T-cell (primary cell): ENCODE results near the gene CNGB1. TPM values are rescaled to one million over a fixed set of nuclear protein-coding genes. Genes with fewer than 3 reads are reported as not detected.

Source experiments
- ATAC-seq, 4 experiments: fragments of 200-7000 bp in 3 of 4; fragments of 150-1000 bp in 1 of 4; cut with Tn5 transposase; replicated peaks in 1 of 4; 1 replicate in 3 of 4; 2 replicates in 1 of 4; pipeline ENCODE4 v1.10.0; 2021; ENCODE audit warnings: moderate library complexity in 3 of 4, mild to moderate bottlenecking in 2 of 4, moderate number of reproducible peaks in 1 of 4
- CTCF ChIA-PET, 2 donors: fragments of 300-600 bp; sonication (Branson Sonifier 250); formaldehyde crosslinking; loops; one replicate each; lab custom pipeline; 2022; ENCODE audit warnings: antibody characterized with exemption in 2 of 2; lab: Charles Lee
- POLR2A ChIA-PET, 2 donors: fragments of 300-600 bp; sonication (Branson Sonifier 250); formaldehyde crosslinking; loops; one replicate each; lab custom pipeline; 2022; ENCODE audit warnings: antibody characterized with exemption in 2 of 2; lab: Charles Lee
- DNase-seq, 35 experiments: peaks; one replicate each; pipeline versions ENCODE4 v3.0.0 to v3.0.0-alpha.2; 2013 to 2023
- H3K27ac ChIP-seq: one replicate; pipeline ENCODE4 v1.5.1; 2013; ENCODE audit warnings: low read length
- H3K27me3 ChIP-seq, 2 experiments: replicated peaks in 1 of 2; 1 replicate in 1 of 2; 2 replicates in 1 of 2; pipeline versions ENCODE4 v1.6.1 to v1.7.0; 2013; ENCODE audit warnings: low read length in 1 of 2, mixed read lengths in 1 of 2; ENCODE audit not compliant: control insufficient read depth in 2 of 2, insufficient read depth in 2 of 2; ENCODE audit errors: extremely low read depth in 1 of 2
- H3K36me3 ChIP-seq, 2 donors: 1 replicate in 1 of 2; 2 replicates in 1 of 2; pipeline versions ENCODE4 v1.6.1 to v1.7.0; 2013; ENCODE audit warnings: low read length in 1 of 2; ENCODE audit not compliant: control insufficient read depth in 2 of 2, insufficient read depth in 1 of 2; ENCODE audit errors: extremely low read depth in 1 of 2
- H3K4me1 ChIP-seq, 2 experiments: 1 replicate in 1 of 2; 2 replicates in 1 of 2; pipeline versions ENCODE4 v1.6.1 to v1.7.0; 2013; ENCODE audit warnings: low read length in 2 of 2, mixed read lengths in 1 of 2; ENCODE audit not compliant: insufficient read depth in 2 of 2, control insufficient read depth in 1 of 2; ENCODE audit errors: extremely low read depth in 1 of 2
- H3K4me3 ChIP-seq, 2 donors: 1 replicate in 1 of 2; 2 replicates in 1 of 2; pipeline versions ENCODE4 v1.5.1 to v1.7.0; 2013; ENCODE audit warnings: mild to moderate bottlenecking in 2 of 2, low read length in 1 of 2, moderate library complexity in 1 of 2; ENCODE audit not compliant: control insufficient read depth in 1 of 2; ENCODE audit errors: extremely low read depth in 1 of 2
- H3K9me3 ChIP-seq: 2 replicates; pipeline ENCODE4 v1.7.0; 2013
- H3K27ac Mint-ChIP-seq, 2 donors: one replicate each; pipeline ENCODE4 v1.8.0; 2020 to 2021; ENCODE audit warnings: mild to moderate bottlenecking in 2 of 2, mixed read lengths in 2 of 2
- H3K27me3 Mint-ChIP-seq, 2 donors: one replicate each; pipeline ENCODE4 v1.8.0; 2021 to 2022; ENCODE audit warnings: mixed read lengths in 2 of 2
- H3K36me3 Mint-ChIP-seq: one replicate; pipeline ENCODE4 v1.8.0; 2021; ENCODE audit warnings: mixed read lengths
- H3K4me1 Mint-ChIP-seq, 3 donors: one replicate each; pipeline ENCODE4 v1.8.0; 2020 to 2022; ENCODE audit warnings: mixed read lengths in 3 of 3, mild to moderate bottlenecking in 1 of 3
- H3K4me3 Mint-ChIP-seq, 3 donors: one replicate each; pipeline ENCODE4 v1.8.0; 2020 to 2022; ENCODE audit warnings: mild to moderate bottlenecking in 3 of 3, mixed read lengths in 3 of 3, moderate library complexity in 3 of 3
- H3K9me3 Mint-ChIP-seq, 3 donors: one replicate each; pipeline ENCODE4 v1.8.0; 2020 to 2022; ENCODE audit warnings: mixed read lengths in 3 of 3
- WGBS: methylation state at CpG from one replicate; pipeline ENCODE4 v1.1.5; 2013; ENCODE audit warnings: missing lambda C conversion rate; ENCODE audit not compliant: insufficient coverage; 5-methylcytosine and 5-hydroxymethylcytosine counted together
- total RNA-seq, 35 experiments: library from RNA in 6 of 35; stranded (reverse) in 6 of 35; fragments of 120-200 nt in 1 of 35; gene quantifications; one replicate each; pipeline versions ENCODE4 v1.2.1 to v1.2.4 and lab custom pipeline; 2013 to 2026

Gene CNGB1
- total RNA-seq, 5 donors from 2014 or later (not counting 1 experiment from before 2014, with no cell fraction given): not detected

DNA sequence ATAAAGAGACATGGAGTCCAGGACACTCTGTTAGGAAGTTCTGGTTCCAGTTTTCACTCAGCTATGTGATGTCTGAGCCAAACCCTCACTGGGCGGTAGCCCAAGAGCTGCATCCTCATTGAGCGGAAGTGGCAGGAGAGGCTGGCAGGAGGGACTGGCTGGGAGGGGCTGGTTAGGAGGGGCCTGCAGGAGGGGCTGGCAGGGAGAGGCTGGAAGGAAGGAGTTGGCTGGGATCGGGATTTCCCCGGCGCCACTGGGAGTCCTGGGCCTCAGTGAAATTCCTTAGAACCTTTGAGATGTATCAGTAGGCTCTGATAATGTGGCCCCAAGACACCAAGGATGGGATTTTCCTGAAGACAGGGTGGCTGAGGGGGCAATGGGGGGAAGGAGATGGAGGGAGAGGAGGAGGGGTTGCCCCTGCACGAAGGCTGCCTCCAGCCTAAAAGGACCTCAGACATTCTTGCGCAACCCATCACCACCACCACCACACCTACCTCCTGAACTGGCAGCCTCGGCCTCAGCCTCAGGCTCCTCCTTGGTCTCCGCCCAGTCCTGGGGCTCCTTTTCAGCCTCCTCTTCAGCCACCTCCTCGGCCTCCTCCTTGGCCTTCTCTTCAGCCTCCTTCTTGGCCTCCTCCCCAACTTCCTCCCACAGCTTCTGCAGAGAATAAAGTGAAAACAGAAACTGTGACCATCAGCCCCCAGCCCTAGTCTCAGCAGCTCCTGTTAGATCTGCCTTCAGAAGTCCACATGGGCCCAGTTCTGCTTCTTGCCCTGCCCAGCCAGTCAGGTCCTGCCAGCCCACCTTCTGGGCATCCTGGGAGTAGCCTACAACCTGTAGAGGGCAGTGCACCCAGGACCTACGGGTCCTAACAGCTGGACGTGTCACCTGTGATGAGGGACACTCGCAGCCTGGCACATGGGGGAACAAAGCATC, 31.7 kb downstream of the CNGB1 start:
- no peak for DNase-seq
- no peak overlapping the region for H3K27ac ChIP-seq
- H3K9me3 Mint-ChIP-seq: no peaks in the 10 kb centered on the region
- H3K4me3 ChIP-seq: no peak overlapping the region
- no peaks in the 10 kb centered on the region for H3K36me3 Mint-ChIP-seq
- ChIA-PET POLR2A (no interaction called here), CTCF (no interaction called here)
- no peaks in the 10 kb centered on the region for H3K4me1 ChIP-seq
- H3K4me1 Mint-ChIP-seq: no peaks in the 10 kb centered on the region
- H3K4me3 Mint-ChIP-seq: no peak overlapping the region
- no peak for ATAC-seq
- no peak overlapping the region for H3K27ac Mint-ChIP-seq
- peaks cover 12 to 14% of the 10 kb centered on the region in 2 donors for H3K27me3 Mint-ChIP-seq
- peaks cover 0 to 35% of the 10 kb centered on the region in 2 experiments for H3K27me3 ChIP-seq
- 82% methylated on average over 12 of the region's 13 CpGs for WGBS
- H3K36me3 ChIP-seq: no peaks in the 10 kb centered on the region
- H3K9me3 ChIP-seq: no peaks in the 10 kb centered on the region

DNA sequence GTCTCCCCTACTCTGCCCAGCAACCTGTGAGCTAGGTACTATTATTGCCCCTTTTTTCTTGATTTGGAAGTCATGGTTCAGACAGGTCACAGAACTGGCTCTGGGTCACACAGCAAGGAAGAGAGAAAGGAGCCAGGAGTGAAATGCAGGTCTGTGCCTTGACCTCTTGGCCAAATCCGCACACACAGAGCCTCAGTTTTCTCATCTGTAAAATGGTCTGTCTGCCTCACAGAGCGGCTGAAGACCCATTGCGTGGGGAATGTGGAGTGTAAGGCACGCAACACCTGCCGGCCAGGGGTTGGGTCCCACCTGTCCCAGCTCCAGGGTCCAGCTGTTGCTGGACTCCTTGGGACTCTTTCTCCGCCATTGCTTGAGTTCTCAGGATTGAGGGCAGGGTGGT, 32.4 kb downstream of the CNGB1 start:
- no peaks in the 10 kb centered on the region for H3K4me1 Mint-ChIP-seq
- no peaks in the 10 kb centered on the region for H3K9me3 ChIP-seq
- ChIA-PET CTCF (no interaction called here), POLR2A (no interaction called here)
- no peaks in the 10 kb centered on the region for H3K9me3 Mint-ChIP-seq
- no peak overlapping the region for H3K27ac ChIP-seq
- no peak overlapping the region for H3K4me3 Mint-ChIP-seq
- ATAC-seq (no peak), DNase-seq (no peak)
- 96% methylated on average over 6 of the region's 6 CpGs for WGBS
- H3K27me3 Mint-ChIP-seq: peaks cover 12 to 14% of the 10 kb centered on the region in 2 donors
- no peaks in the 10 kb centered on the region for H3K36me3 ChIP-seq
- peaks cover 0 to 35% of the 10 kb centered on the region in 2 experiments for H3K27me3 ChIP-seq
- H3K4me3 ChIP-seq: no peak overlapping the region
- H3K36me3 Mint-ChIP-seq: no peaks in the 10 kb centered on the region
- no peaks in the 10 kb centered on the region for H3K4me1 ChIP-seq
- H3K27ac Mint-ChIP-seq: no peak overlapping the region

DNA sequence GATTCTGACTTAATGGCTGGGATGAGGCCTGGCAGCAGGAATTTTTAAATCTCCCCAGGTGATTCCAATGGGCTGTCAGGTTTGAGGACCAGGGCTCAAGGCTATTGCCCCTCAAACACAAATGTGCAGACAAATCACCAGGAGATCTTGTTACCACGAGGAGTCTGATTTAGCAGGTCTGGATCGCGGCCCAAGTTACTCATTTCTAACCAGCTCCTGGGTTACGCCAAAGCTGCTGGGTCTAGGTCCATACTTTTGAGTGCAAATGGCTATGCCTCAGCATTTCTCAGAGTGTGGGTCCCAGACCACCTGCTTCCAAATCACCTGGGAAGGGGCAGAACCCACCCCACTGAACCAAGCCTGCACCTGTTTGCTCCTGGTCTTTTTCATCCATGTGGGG, 33.1 kb downstream of the CNGB1 start:
- H3K36me3 ChIP-seq: no peaks in the 10 kb centered on the region
- H3K27ac ChIP-seq: no peak overlapping the region
- H3K4me1 ChIP-seq: no peaks in the 10 kb centered on the region
- 69% methylated on average over 4 of the region's 4 CpGs for WGBS
- CTCF ChIA-PET: no interaction called here
- H3K27me3 ChIP-seq: peaks cover 0 to 35% of the 10 kb centered on the region in 2 experiments
- H3K4me3 Mint-ChIP-seq: no peak overlapping the region
- POLR2A ChIA-PET: no interaction called here
- no peak overlapping the region for H3K4me3 ChIP-seq
- H3K4me1 Mint-ChIP-seq: no peaks in the 10 kb centered on the region
- DNase-seq (no peak), ATAC-seq (no peak)
- H3K9me3 ChIP-seq: no peaks in the 10 kb centered on the region
- H3K27me3 Mint-ChIP-seq: peaks cover 12 to 14% of the 10 kb centered on the region in 2 donors
- H3K9me3 Mint-ChIP-seq: no peaks in the 10 kb centered on the region
- no peaks in the 10 kb centered on the region for H3K36me3 Mint-ChIP-seq
- H3K27ac Mint-ChIP-seq: no peak overlapping the region

DNA sequence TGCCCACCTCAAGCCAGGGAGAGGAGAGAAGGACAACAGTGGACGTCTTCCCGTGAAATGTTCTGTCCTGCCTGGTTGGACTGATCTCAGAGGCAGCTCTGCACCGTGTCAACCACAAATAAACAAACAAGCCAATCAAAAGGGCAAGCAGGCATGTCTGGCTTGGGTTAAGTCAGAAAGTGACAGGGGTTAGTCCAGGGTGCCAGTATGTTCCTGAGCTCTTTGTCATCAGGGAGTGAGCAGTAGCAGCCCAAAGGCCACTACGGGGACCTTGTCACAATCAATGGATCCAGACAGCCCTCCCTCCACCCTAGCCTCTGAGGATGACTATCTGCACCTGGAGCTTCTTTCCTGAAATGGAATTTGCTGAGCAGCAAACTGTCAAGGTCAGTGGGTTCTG, 35.0 kb downstream of the CNGB1 start:
- Histone ChIP-seq H3K4me1 (no peaks in the 10 kb centered on the region), H3K36me3 (no peaks in the 10 kb centered on the region), H3K27ac (no peak overlapping the region), H3K9me3 (no peaks in the 10 kb centered on the region), H3K27me3 (peaks cover 0 to 39% of the 10 kb centered on the region in 2 experiments), H3K4me3 (no peak overlapping the region)
- WGBS: 100% methylated on average over 1 of the region's 4 CpGs
- DNase-seq (no peak), ATAC-seq (no peak)
- Mint-ChIP-seq H3K27me3 (peaks cover 12 to 14% of the 10 kb centered on the region in 2 donors), H3K9me3 (no peaks in the 10 kb centered on the region), H3K4me1 (no peaks in the 10 kb centered on the region), H3K4me3 (no peak overlapping the region), H3K27ac (no peak overlapping the region), H3K36me3 (no peaks in the 10 kb centered on the region)
- CTCF ChIA-PET: no interaction called here
- POLR2A ChIA-PET: no interaction called here

DNA sequence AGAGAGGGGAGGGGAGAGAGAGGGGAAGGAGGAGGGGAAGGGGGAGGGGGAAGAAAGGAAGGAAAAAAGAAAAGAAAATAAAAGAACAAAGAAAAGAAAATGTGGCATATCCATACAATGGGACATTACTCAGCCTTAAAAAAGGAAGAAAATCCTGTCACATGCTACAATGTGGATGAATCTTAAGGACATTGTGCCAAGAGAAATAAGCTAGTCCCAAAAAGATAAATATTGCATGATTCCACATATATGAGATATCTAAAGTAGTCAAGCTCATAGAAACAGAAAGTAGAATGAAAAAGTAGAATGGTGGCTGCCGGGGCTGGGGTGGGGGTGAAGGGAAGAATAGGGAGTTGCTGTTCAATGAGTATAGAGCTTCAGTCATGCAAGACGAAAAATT, 40.4 kb downstream of the CNGB1 start:
- H3K9me3 ChIP-seq: no peaks in the 10 kb centered on the region
- no peak overlapping the region for H3K27ac ChIP-seq
- peaks cover 0 to 25% of the 10 kb centered on the region in 2 experiments for H3K27me3 ChIP-seq
- ATAC-seq (no peak), DNase-seq (no peak)
- no CpG with 5 or more reads among the region's 2 CpGs for WGBS
- H3K36me3 ChIP-seq: no peaks in the 10 kb centered on the region
- Mint-ChIP-seq H3K9me3 (no peaks in the 10 kb centered on the region), H3K36me3 (no peaks in the 10 kb centered on the region), H3K4me1 (no peaks in the 10 kb centered on the region), H3K4me3 (no peak overlapping the region), H3K27me3 (peaks cover 0 to 5% of the 10 kb centered on the region in 2 donors), H3K27ac (no peak overlapping the region)
- POLR2A ChIA-PET: interaction anchor here in 1 of 2 donors (0.5 kb wide), 1 partner anchor 248 kb away, joined by 8 read pairs; no protein-coding TSS in a partner anchor
- H3K4me1 ChIP-seq: no peaks in the 10 kb centered on the region
- CTCF ChIA-PET: interaction anchor here in 1 of 2 donors (1.1 kb wide), 1 partner anchor 68 kb away, joined by 3 read pairs; no protein-coding TSS in a partner anchor
- no peak overlapping the region for H3K4me3 ChIP-seq

DNA sequence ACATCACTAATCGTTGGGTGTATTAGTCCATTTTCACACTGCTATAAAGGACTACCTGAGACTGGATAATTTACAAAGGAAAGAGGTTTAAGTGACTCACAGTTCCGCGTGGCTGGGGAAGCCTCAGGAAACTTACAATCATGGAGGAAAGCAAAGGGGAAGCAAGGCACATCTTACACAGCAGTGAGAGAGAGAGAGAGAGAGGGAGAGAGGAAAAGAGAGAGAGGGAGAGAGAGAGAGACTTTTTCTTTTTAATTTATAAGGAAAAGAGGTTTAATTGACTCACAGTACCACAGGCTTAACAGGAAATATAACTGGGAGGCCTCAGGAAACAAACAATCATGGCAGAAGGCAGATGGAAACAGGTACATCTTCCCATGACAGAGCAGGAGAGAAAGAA, 41.7 kb downstream of the CNGB1 start:
- Histone ChIP-seq H3K27me3 (peaks cover 0 to 25% of the 10 kb centered on the region in 2 experiments), H3K36me3 (no peaks in the 10 kb centered on the region), H3K27ac (no peak overlapping the region), H3K4me1 (no peaks in the 10 kb centered on the region), H3K9me3 (no peaks in the 10 kb centered on the region), H3K4me3 (no peak overlapping the region)
- CTCF ChIA-PET: no interaction called here
- H3K4me1 Mint-ChIP-seq: no peaks in the 10 kb centered on the region
- H3K36me3 Mint-ChIP-seq: no peaks in the 10 kb centered on the region
- no peak for ATAC-seq
- no peaks in the 10 kb centered on the region for H3K9me3 Mint-ChIP-seq
- no CpG with 5 or more reads among the region's 3 CpGs for WGBS
- peaks cover 0 to 5% of the 10 kb centered on the region in 2 donors for H3K27me3 Mint-ChIP-seq
- POLR2A ChIA-PET: no interaction called here
- no peak overlapping the region for H3K4me3 Mint-ChIP-seq
- no peak for DNase-seq
- no peak overlapping the region for H3K27ac Mint-ChIP-seq
